22Rv1 (cell line): ENCODE measurements around the gene CD99.

Experiments
- ZFX ChIP-seq: fragments of 450-650 bp; IDR thresholded peaks from 2 replicates; pipeline ENCODE4 v1.6.1; 2017; ENCODE audit warnings: antibody characterized with exemption, borderline replicate concordance
- TF ChIP-seq, protein P1 (sequence below): fragments of 450-650 bp; IDR thresholded peaks from 2 replicates; pipeline ENCODE4 v1.5.1; 2017; ENCODE audit warnings: mild to moderate bottlenecking

DNA sequence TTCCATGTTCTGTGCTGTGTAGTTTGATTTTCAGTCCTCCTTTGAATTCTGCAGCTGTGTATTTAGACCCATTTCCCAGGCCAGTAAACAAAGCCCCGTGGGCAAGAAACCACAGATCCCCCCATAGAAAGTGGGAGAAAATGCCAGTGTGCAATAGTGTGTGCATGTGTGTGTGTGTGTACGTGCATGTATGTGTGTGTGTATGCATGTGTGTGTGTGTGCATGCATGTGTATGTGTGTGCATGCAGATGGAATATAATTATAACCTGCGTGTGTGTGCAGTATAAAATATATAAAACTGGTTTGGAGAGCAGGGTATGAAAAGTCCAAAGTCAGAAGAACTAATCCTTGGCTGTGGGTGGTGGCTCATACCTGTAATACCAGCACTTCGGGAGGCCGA is 5.2 kb upstream of the CD99 start:
- TF ChIP-seq, protein P1, sequence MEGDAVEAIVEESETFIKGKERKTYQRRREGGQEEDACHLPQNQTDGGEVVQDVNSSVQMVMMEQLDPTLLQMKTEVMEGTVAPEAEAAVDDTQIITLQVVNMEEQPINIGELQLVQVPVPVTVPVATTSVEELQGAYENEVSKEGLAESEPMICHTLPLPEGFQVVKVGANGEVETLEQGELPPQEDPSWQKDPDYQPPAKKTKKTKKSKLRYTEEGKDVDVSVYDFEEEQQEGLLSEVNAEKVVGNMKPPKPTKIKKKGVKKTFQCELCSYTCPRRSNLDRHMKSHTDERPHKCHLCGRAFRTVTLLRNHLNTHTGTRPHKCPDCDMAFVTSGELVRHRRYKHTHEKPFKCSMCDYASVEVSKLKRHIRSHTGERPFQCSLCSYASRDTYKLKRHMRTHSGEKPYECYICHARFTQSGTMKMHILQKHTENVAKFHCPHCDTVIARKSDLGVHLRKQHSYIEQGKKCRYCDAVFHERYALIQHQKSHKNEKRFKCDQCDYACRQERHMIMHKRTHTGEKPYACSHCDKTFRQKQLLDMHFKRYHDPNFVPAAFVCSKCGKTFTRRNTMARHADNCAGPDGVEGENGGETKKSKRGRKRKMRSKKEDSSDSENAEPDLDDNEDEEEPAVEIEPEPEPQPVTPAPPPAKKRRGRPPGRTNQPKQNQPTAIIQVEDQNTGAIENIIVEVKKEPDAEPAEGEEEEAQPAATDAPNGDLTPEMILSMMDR, result no peak
- no peak for TF ChIP-seq ZFX
